Astrocyte (in vitro differentiated cells and primary cell): Measurements from ENCODE around the gene YTHDF1. TPM values are rescaled to one million over a fixed set of nuclear protein-coding genes. Genes with fewer than 3 reads are reported as not detected.

Experiments
- DNase-seq: peaks from one replicate; pipeline ENCODE4 v3.0.0-alpha.2; 2010; ENCODE audit warnings: low read depth
- FAIRE-seq: peaks from 2 replicates; lab custom pipeline; 2011; peaks lifted over from hg19 to GRCh38; lab: Jason Lieb, UNC
- H2AFZ ChIP-seq: 2 replicates; pipeline ENCODE4 v1.6.0; 2012; ENCODE audit warnings: low read depth, low read length, inconsistent platforms
- H3K27ac ChIP-seq: 2 replicates; pipeline ENCODE4 v1.5.1; 2011; ENCODE audit warnings: low read depth, low read length, inconsistent platforms
- H3K27me3 ChIP-seq: 2 replicates; pipeline ENCODE4 v1.6.0; 2011; ENCODE audit warnings: low read length, inconsistent platforms; ENCODE audit not compliant: insufficient read depth
- H3K36me3 ChIP-seq: 2 replicates; pipeline ENCODE4 v1.5.1; 2011; ENCODE audit warnings: low read length, inconsistent platforms; ENCODE audit not compliant: insufficient read depth
- H3K4me1 ChIP-seq: 2 replicates; pipeline ENCODE4 v1.5.1; 2011; ENCODE audit warnings: low read length, inconsistent platforms; ENCODE audit not compliant: insufficient read depth
- H3K4me2 ChIP-seq: 2 replicates; pipeline ENCODE4 v1.6.0; 2012; ENCODE audit warnings: low read length, inconsistent platforms
- H3K4me3 ChIP-seq: 2 replicates; pipeline ENCODE4 v1.5.1; 2011; ENCODE audit warnings: low read depth, mild to moderate bottlenecking, low read length, inconsistent platforms; ENCODE audit not compliant: insufficient read depth
- H3K79me2 ChIP-seq: 2 replicates; pipeline ENCODE4 v1.6.0; 2012; ENCODE audit warnings: mild to moderate bottlenecking, low read length, inconsistent platforms; ENCODE audit not compliant: insufficient read depth
- H3K9ac ChIP-seq: 2 replicates; pipeline ENCODE4 v1.6.0; 2012; ENCODE audit warnings: mild to moderate bottlenecking, low read length, inconsistent platforms
- H3K9me3 ChIP-seq: 2 replicates; pipeline ENCODE4 v1.5.1; 2012; ENCODE audit warnings: low read depth, mild to moderate bottlenecking, low read length, inconsistent platforms; ENCODE audit not compliant: insufficient read depth
- H4K20me1 ChIP-seq: 2 replicates; pipeline ENCODE4 v1.6.0; 2012; ENCODE audit warnings: low read length, inconsistent platforms; ENCODE audit not compliant: insufficient read depth
- H3K27ac Mint-ChIP-seq: one replicate; pipeline ENCODE4 v1.8.0; 2021; ENCODE audit warnings: mild to moderate bottlenecking, mixed read lengths; ENCODE audit not compliant: unreplicated experiment
- H3K27me3 Mint-ChIP-seq: one replicate; pipeline ENCODE4 v1.8.0; 2021; ENCODE audit warnings: low read depth, mixed read lengths; ENCODE audit not compliant: unreplicated experiment
- H3K36me3 Mint-ChIP-seq: one replicate; pipeline ENCODE4 v1.8.0; 2021; ENCODE audit warnings: low read depth, mixed read lengths; ENCODE audit not compliant: unreplicated experiment
- H3K4me1 Mint-ChIP-seq: one replicate; pipeline ENCODE4 v1.8.0; 2021; ENCODE audit warnings: low read depth, mixed read lengths; ENCODE audit not compliant: unreplicated experiment
- H3K4me3 Mint-ChIP-seq: one replicate; pipeline ENCODE4 v1.8.0; 2021; ENCODE audit warnings: mild to moderate bottlenecking, moderate library complexity, mixed read lengths; ENCODE audit not compliant: unreplicated experiment
- H3K9me3 Mint-ChIP-seq: one replicate; pipeline ENCODE4 v1.8.0; 2021; ENCODE audit warnings: mild to moderate bottlenecking, mixed read lengths; ENCODE audit not compliant: unreplicated experiment
- CTCF ChIP-seq: IDR thresholded peaks from 2 replicates; pipeline ENCODE4 v1.5.1; 2011; ENCODE audit warnings: low read depth, mild to moderate bottlenecking, inconsistent platforms, low read length, moderate library complexity; ENCODE audit not compliant: insufficient read depth
- EZH2 ChIP-seq: IDR thresholded peaks from 2 replicates; pipeline ENCODE4 v1.6.1; 2012; ENCODE audit warnings: mild to moderate bottlenecking, low read length, inconsistent platforms; ENCODE audit not compliant: insufficient read depth
- total RNA-seq: library from RNA; stranded (reverse); gene quantifications from 2 replicates; pipeline ENCODE4 v1.2.1, GENCODE V29; 2021

Gene YTHDF1
- total RNA-seq, 1 donor from 2014 or later: 107 TPM

- Histone ChIP-seq H4K20me1 (no peaks in the 10 kb centered on the region), H3K4me3 (no peak overlapping the region), H3K4me1 (peaks cover 11% of the 10 kb centered on the region), H3K27me3 (peaks cover 3% of the 10 kb centered on the region), H3K27ac (no peak overlapping the region), H3K9me3 (no peaks in the 10 kb centered on the region), H3K36me3 (no peaks in the 10 kb centered on the region), H3K79me2 (no peaks in the 10 kb centered on the region), H3K4me2 (no peak overlapping the region), H3K9ac (no peak overlapping the region), H2AFZ (no peak overlapping the region)
- Mint-ChIP-seq H3K27ac (no peak overlapping the region), H3K4me1 (peaks cover 21% of the 10 kb centered on the region), H3K27me3 (no peaks in the 10 kb centered on the region), H3K9me3 (peaks cover 3% of the 10 kb centered on the region), H3K36me3 (peaks cover 10% of the 10 kb centered on the region), H3K4me3 (peak overlapping the region; percentile 45)
- DNase-seq (no peak), FAIRE-seq (no peak)
- no peak for TF ChIP-seq EZH2
- no peak for TF ChIP-seq CTCF
These were observed 46.9 kb upstream of the YTHDF1 start for GRCh38 chr20:63262836-63263235.

DNA sequence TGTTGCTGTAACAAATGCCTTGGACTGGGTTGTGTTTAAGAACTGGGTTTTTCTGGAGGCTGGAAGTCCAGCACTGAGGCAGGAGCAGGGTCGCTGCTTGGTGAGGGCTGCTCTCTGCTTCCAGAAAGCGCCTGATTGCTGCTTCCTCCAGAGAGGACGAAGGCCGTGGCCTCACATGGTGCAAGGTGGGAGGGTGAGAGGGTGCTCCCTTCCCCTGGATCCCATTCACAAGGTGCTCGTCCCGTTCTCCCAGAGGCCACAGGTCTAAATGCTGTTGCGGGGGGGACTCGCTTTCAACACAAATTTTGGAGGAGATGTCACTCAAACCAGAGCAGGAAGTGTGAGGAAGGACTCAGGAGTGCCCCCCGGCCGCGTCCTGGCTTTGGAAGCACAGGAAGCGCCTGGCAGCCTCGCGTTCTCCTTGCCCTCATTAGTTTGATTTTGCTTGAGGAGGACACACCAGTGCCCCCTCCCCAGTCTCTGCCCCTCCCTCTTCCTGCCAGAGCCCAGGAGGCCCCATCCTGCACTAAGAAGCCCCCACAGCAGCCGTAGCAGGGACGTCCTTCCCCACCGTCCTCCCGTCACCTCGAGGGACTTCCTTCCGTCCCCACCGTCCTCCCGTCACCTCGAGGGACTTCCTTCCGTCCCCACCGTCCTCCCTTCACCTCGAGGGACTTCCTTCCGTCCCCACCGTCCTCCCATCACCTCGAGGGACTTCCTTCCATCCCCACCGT lies 46.0 kb upstream of the YTHDF1 start:
- Mint-ChIP-seq H3K36me3 (peaks cover 18% of the 10 kb centered on the region), H3K9me3 (peaks cover 10% of the 10 kb centered on the region), H3K27ac (no peak overlapping the region), H3K27me3 (no peaks in the 10 kb centered on the region), H3K4me1 (peaks cover 25% of the 10 kb centered on the region), H3K4me3 (no peak overlapping the region)
- FAIRE-seq: no peak
- no peaks in the 10 kb centered on the region for H4K20me1 ChIP-seq
- no peak for DNase-seq
- H3K4me3 ChIP-seq: no peak overlapping the region
- no peak overlapping the region for H3K9ac ChIP-seq
- peaks cover 5% of the 10 kb centered on the region for H3K27me3 ChIP-seq
- no peak overlapping the region for H3K4me2 ChIP-seq
- no peak overlapping the region for H2AFZ ChIP-seq
- no peaks in the 10 kb centered on the region for H3K36me3 ChIP-seq
- no peaks in the 10 kb centered on the region for H3K79me2 ChIP-seq
- peaks cover 11% of the 10 kb centered on the region for H3K4me1 ChIP-seq
- H3K9me3 ChIP-seq: no peaks in the 10 kb centered on the region
- H3K27ac ChIP-seq: no peak overlapping the region
- TF ChIP-seq CTCF (no peak), EZH2 (peak; percentile 57)
